GM06990 (cell line): ENCODE measurements around the gene NEK7.
"Not testable (repeated sequence)": the region's sequence is repeated elsewhere in the genome, so short reads cannot be mapped to it uniquely, and the experiment has no call there.

Experiments
- DNase-seq: peaks from one replicate; pipeline ENCODE4 v3.0.0-alpha.2; 2011; ENCODE audit not compliant: insufficient read length; ENCODE audit errors: extremely low read depth
- H3K27me3 ChIP-seq: replicated peaks from 2 replicates; pipeline ENCODE4 v1.6.0; 2011; ENCODE audit warnings: low read length; ENCODE audit not compliant: control insufficient read depth, insufficient read depth
- H3K36me3 ChIP-seq: 2 replicates; pipeline ENCODE4 v1.5.1; 2011; ENCODE audit warnings: low read length; ENCODE audit not compliant: control insufficient read depth, insufficient read depth
- H3K4me3 ChIP-seq: replicated peaks from 2 replicates; pipeline ENCODE4 v1.5.1; 2011; ENCODE audit warnings: low read depth, mild to moderate bottlenecking, control low read depth, low read length
- TF ChIP-seq, protein P1 (sequence below): IDR thresholded peaks from 2 replicates; pipeline ENCODE4 v1.5.1; 2011; ENCODE audit warnings: low read length, control low read depth, mild to moderate bottlenecking, inconsistent platforms; ENCODE audit not compliant: insufficient read depth, poor library complexity, severe bottlenecking

NEK7 gene

DNA sequence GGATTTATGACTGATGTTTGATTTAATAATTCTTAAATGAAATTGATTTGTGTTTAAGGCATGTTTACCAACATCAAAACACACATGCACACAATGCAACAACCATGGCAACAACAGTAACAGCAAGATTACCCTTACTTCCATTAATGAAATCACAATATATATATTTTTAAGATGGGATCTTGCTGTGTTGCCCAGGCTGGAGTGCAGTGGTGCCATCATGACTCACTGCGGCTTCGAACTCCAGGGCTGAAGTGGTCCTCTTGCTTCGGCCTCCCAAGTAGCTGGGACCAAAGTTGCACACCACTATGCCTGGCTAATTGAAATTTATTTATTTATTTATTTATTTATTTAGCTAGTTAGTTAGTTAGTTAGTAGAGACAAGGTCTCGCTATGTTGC is 27.7 kb downstream of the NEK7 start:
- DNase-seq, result no peak
- TF ChIP-seq, protein P1, sequence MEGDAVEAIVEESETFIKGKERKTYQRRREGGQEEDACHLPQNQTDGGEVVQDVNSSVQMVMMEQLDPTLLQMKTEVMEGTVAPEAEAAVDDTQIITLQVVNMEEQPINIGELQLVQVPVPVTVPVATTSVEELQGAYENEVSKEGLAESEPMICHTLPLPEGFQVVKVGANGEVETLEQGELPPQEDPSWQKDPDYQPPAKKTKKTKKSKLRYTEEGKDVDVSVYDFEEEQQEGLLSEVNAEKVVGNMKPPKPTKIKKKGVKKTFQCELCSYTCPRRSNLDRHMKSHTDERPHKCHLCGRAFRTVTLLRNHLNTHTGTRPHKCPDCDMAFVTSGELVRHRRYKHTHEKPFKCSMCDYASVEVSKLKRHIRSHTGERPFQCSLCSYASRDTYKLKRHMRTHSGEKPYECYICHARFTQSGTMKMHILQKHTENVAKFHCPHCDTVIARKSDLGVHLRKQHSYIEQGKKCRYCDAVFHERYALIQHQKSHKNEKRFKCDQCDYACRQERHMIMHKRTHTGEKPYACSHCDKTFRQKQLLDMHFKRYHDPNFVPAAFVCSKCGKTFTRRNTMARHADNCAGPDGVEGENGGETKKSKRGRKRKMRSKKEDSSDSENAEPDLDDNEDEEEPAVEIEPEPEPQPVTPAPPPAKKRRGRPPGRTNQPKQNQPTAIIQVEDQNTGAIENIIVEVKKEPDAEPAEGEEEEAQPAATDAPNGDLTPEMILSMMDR, result no peak

DNA sequence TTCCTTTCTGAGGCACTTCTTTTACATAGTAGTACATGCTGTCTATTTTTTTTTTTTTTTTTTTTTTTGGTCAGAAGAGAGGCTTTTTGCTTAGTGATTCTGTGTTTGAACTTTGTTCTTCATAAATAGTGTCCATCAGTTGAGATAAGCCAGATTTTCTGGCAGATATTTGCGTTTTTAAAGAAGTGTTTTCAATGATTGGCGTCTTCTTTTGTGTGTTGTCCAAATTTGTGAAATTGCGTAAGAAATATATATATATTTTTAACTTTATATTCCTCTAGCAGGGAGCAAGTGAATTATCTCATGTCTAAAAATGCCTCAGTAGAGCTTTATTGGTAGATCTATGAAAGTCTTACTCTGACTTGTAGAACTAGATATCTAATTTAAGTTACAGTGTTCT is 28.3 kb downstream of the NEK7 start:
- Histone ChIP-seq H3K36me3 (no peaks in the 10 kb centered on the region), H3K4me3 (no peak overlapping the region), H3K27me3 (no peaks in the 10 kb centered on the region)
- TF ChIP-seq, protein P1, result no peak
- no peak for DNase-seq

More for the DNA sequence above, 27.7 kb downstream of the NEK7 start:
- no peaks in the 10 kb centered on the region for H3K36me3 ChIP-seq
- no peak overlapping the region for H3K4me3 ChIP-seq
- H3K27me3 ChIP-seq, result no peaks in the 10 kb centered on the region

DNA sequence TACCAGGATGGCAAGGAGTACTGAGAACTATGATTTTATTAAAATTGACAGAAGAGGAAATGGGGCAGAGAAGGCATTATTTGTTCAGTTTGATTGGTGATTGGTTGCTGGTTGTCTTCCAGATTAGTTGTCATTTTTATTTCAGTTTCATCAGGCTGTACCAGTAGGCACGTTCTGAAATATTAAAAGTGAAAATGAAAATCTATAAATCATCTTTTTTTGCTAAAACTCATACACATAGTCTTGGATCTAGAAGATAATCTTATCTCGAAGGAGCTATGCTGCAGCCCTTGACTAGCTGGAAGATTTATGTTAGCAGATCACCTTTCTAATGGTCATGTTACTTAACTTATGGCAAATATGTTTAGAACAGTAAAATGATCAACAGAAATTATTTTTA is 29.0 kb downstream of the NEK7 start:
- TF ChIP-seq, protein P1, result no peak
- no peaks in the 10 kb centered on the region for H3K36me3 ChIP-seq
- DNase-seq, result no peak
- H3K4me3 ChIP-seq, result no peak overlapping the region
- no peaks in the 10 kb centered on the region for H3K27me3 ChIP-seq

DNA sequence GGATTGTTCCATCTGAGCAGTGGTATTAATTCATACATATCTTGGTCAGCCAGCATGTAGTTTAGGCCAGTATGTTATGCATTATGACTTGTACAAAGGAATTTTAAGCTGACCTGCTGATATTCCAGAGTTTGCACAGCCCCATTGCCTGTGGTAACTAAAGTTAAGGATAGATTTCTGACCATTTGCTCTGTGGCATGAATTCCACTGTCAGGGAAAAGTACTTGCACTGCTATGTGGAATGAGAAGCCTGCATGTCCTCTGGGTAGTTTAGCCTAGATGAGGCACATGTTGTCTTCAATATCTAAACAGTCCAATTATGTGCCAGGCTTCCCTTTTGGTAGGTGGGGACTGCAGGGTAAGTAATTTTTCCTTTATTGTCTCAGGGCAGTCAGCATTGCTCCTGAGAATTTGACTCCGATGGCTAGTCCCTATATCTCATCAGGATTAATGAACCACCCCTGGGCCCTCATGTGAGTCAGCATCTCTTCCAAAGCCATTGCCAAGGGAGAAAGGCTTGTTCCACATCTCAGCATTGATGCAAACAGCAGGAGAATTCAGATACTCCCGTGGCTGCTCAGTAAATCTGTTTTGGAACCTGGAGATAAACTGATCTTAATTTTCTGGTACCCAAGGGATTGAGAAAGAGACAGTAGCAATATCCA is 30.2 kb downstream of the NEK7 start:
- Histone ChIP-seq H3K27me3 (no peaks in the 10 kb centered on the region), H3K4me3 (no peak overlapping the region), H3K36me3 (no peaks in the 10 kb centered on the region)
- no peak for DNase-seq
- TF ChIP-seq, protein P1, result no peak

DNA sequence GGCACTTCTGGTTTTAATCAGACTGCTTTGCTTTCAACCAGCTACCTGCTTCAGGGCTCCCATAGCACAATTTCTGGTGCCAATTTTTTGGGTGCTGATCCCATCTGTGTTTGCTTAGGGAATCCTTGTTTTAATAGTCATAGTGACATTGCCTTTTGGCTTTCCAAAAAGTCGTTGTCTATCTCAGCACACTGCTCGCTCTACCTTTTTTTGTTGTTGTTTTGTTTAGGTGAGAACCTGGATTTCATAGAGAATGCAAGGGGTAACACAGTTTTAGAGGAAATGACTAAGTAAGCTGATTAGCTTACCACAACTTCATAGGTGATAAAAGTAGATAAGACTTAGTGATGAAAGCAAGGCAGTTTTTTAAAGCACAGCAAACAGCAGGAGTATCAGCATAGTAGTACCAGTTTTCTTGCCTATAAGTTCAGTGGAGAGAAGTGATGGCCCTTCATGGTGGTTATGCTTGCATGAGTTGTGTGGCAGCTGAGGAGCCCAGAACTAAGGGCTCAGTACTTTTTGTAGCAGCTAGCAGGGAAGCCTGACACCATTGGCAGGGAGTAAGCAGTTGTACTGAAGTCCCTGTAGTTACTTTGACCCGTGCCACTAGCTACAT is 31.3 kb downstream of the NEK7 start:
- no peak for DNase-seq
- no peak overlapping the region for H3K4me3 ChIP-seq
- TF ChIP-seq, protein P1, result no peak

DNA sequence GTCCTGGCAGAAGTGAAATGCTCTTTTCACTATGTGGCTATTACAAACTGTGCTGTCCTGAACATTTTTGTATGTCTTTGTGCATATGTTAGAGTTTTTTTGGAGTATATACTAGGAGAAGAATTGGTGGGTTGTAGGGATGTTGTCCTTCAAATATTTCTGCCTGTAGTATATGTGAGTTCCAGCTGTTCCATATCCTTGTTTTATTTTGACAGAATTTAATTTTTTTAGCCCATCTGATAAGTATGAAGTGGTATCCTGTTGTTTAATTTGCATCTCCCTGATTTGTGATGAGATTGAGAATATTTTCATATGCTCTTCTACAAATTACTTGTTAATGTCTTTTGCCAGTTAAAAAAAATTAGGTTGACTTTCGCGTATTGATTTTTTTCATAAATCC is 34.3 kb downstream of the NEK7 start:
- H3K36me3 ChIP-seq, result no peaks in the 10 kb centered on the region
- TF ChIP-seq, protein P1, result no peak
- no peaks in the 10 kb centered on the region for H3K27me3 ChIP-seq
- no peak overlapping the region for H3K4me3 ChIP-seq
- DNase-seq, result no peak

More for the DNA sequence above, 31.3 kb downstream of the NEK7 start:
- no peaks in the 10 kb centered on the region for H3K36me3 ChIP-seq
- no peaks in the 10 kb centered on the region for H3K27me3 ChIP-seq

DNA sequence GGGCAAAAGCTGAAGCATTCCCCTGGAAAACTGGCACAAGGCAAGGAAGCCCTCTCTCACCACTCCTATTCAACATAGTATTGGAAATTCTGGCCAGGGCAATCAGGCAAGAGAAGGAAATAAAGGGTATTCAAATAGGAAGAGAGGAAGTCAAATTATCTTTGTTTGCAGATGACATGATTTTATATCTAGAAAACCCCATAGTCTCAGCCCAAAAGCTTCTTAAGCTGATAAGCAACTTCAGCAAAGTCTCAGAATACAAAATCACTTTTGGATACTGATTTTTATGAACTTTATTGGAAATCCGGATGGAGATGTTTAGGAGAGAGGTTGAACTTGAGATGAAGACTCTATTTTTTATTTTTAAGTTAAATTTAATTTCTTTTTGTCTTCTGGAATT is 37.1 kb downstream of the NEK7 start:
- not testable (repeated sequence) for DNase-seq

More for the DNA sequence above, 37.1 kb downstream of the NEK7 start:
- not testable (repeated sequence) for H3K27me3 ChIP-seq, H3K36me3 ChIP-seq, H3K4me3 ChIP-seq
